KMS-11 (cell line): ENCODE results near the gene AFF3.

Experiments used
- H2AFZ ChIP-seq: fragments of 200-600 bp; sonication (generic); 2 replicates; pipeline ENCODE4 v1.6.1; 2016; ENCODE audit warnings: antibody characterized with exemption, mixed run types, low read depth
- H3K27ac ChIP-seq: fragments of 200-600 bp; sonication (generic); 2 replicates; pipeline ENCODE4 v1.6.1; 2016; ENCODE audit warnings: mild to moderate bottlenecking, mixed run types
- H3K27me3 ChIP-seq: fragments of 200-600 bp; sonication (generic); 2 replicates; pipeline ENCODE4 v1.6.1; 2017; ENCODE audit warnings: mild to moderate bottlenecking, low read depth, mixed run types, moderate library complexity; ENCODE audit not compliant: insufficient read depth
- H3K36me3 ChIP-seq: fragments of 200-600 bp; sonication (generic); 2 replicates; pipeline ENCODE4 v1.6.1; 2017; ENCODE audit warnings: mild to moderate bottlenecking, mixed run types; ENCODE audit not compliant: insufficient read depth
- H3K4me1 ChIP-seq: fragments of 200-600 bp; sonication (generic); 2 replicates; pipeline ENCODE4 v1.6.1; 2016; ENCODE audit warnings: mild to moderate bottlenecking, low read depth, mixed run types; ENCODE audit not compliant: poor library complexity, severe bottlenecking
- H3K4me2 ChIP-seq: fragments of 200-600 bp; sonication (generic); 2 replicates; pipeline ENCODE4 v1.7.0; 2016; ENCODE audit warnings: mild to moderate bottlenecking, mixed run types
- H3K4me3 ChIP-seq: fragments of 200-600 bp; sonication (generic); IDR thresholded peaks from 2 replicates; pipeline ENCODE4 v1.6.1; 2017; ENCODE audit warnings: low read depth, low read length, mixed read lengths; ENCODE audit not compliant: insufficient read depth
- H3K79me2 ChIP-seq: fragments of 200-600 bp; sonication (generic); 2 replicates; pipeline ENCODE4 v1.6.1; 2016; ENCODE audit warnings: low read depth, mixed run types; ENCODE audit not compliant: insufficient read depth
- H3K9ac ChIP-seq: fragments of 200-600 bp; sonication (generic); 2 replicates; pipeline ENCODE4 v1.6.1; 2016; ENCODE audit warnings: mild to moderate bottlenecking, mixed run types
- H4K20me1 ChIP-seq: fragments of 200-600 bp; sonication (generic); 2 replicates; pipeline ENCODE4 v1.6.1; 2016; ENCODE audit warnings: mild to moderate bottlenecking, mixed run types; ENCODE audit not compliant: insufficient read depth
- TF ChIP-seq, protein P1 (sequence below): fragments of 200-600 bp; sonication (generic); conservative IDR thresholded peaks from 2 replicates; pipeline ENCODE4 v1.6.1; 2017; ENCODE audit warnings: low read depth, mild to moderate bottlenecking, antibody characterized with exemption, low read length, moderate library complexity, mixed read lengths

The AFF3 gene

DNA sequence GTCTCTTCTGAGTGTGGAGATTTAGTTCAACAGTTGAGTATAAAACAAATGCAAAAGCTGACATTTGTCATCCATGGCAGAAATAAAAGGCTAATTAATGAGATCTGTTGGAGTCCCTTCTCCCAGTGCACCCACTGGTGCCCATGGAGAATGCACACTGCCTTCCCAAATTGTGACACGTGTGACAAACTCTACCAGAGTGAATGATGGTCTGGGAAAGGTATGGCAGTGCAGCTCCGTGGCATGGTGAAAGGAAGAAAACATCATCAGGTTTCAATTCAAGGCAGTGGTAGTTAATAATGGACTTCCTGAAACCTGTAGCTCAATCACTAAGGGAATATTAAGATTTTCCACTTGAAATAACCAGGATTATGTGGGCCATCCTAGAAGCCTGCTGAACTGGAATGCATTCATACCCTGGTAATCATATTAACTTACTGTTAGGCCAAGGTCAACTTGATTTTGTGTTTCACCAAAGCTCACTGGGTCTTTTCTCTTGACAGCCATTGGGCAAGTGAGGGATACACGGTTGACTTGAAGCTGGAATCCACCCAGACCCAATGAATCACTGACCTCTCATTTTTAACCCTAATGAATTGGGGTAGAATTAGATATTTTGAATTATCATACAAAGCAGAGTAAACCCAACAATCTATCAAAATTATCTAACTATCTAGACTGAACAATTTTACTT lies 167.6 kb downstream of the AFF3 start:
- TF ChIP-seq, protein P1, sequence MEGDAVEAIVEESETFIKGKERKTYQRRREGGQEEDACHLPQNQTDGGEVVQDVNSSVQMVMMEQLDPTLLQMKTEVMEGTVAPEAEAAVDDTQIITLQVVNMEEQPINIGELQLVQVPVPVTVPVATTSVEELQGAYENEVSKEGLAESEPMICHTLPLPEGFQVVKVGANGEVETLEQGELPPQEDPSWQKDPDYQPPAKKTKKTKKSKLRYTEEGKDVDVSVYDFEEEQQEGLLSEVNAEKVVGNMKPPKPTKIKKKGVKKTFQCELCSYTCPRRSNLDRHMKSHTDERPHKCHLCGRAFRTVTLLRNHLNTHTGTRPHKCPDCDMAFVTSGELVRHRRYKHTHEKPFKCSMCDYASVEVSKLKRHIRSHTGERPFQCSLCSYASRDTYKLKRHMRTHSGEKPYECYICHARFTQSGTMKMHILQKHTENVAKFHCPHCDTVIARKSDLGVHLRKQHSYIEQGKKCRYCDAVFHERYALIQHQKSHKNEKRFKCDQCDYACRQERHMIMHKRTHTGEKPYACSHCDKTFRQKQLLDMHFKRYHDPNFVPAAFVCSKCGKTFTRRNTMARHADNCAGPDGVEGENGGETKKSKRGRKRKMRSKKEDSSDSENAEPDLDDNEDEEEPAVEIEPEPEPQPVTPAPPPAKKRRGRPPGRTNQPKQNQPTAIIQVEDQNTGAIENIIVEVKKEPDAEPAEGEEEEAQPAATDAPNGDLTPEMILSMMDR = no peak
- no peaks in the 10 kb centered on the region for H3K79me2 ChIP-seq
- no peaks in the 10 kb centered on the region for H3K4me1 ChIP-seq
- no peak overlapping the region for H3K9ac ChIP-seq
- no peak overlapping the region for H3K4me2 ChIP-seq
- H3K4me3 ChIP-seq = no peak overlapping the region
- no peaks in the 10 kb centered on the region for H3K36me3 ChIP-seq
- H2AFZ ChIP-seq = no peak overlapping the region
- no peaks in the 10 kb centered on the region for H3K27me3 ChIP-seq
- no peak overlapping the region for H3K27ac ChIP-seq
- no peaks in the 10 kb centered on the region for H4K20me1 ChIP-seq

DNA sequence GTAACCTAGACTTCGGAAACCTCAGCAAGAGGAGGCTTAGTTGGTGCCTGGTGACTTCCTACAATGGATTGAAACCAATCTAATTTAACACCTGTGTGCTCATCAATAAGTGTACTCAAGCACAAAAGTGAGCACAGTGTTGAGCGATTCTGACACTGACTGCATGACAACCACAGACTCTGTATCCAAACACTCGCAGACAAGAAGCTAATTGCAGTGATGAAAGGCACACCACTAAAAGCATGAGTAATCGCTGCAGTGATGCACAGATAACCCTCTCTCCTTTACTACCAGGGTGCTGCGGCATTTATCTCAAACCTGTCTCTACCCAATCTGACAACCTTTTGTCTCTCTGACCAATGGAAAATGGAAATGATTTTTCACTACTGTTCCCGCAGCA lies 168.1 kb downstream of the AFF3 start:
- Histone ChIP-seq H3K27ac (no peak overlapping the region), H3K27me3 (no peaks in the 10 kb centered on the region), H4K20me1 (no peaks in the 10 kb centered on the region), H3K79me2 (no peaks in the 10 kb centered on the region), H3K4me3 (no peak overlapping the region), H2AFZ (no peak overlapping the region), H3K36me3 (no peaks in the 10 kb centered on the region), H3K9ac (no peak overlapping the region), H3K4me2 (no peak overlapping the region), H3K4me1 (no peaks in the 10 kb centered on the region)
- TF ChIP-seq, protein P1 = no peak

- Histone ChIP-seq H3K27ac (no peak overlapping the region), H3K79me2 (no peaks in the 10 kb centered on the region), H4K20me1 (no peaks in the 10 kb centered on the region), H3K4me1 (no peaks in the 10 kb centered on the region), H2AFZ (no peak overlapping the region), H3K27me3 (no peaks in the 10 kb centered on the region), H3K4me2 (no peak overlapping the region), H3K36me3 (no peaks in the 10 kb centered on the region), H3K9ac (no peak overlapping the region), H3K4me3 (no peak overlapping the region)
- TF ChIP-seq, protein P1 = no peak
Measured at GRCh38 chr2:99971326-99971900, 171.0 kb downstream of the AFF3 start.

DNA sequence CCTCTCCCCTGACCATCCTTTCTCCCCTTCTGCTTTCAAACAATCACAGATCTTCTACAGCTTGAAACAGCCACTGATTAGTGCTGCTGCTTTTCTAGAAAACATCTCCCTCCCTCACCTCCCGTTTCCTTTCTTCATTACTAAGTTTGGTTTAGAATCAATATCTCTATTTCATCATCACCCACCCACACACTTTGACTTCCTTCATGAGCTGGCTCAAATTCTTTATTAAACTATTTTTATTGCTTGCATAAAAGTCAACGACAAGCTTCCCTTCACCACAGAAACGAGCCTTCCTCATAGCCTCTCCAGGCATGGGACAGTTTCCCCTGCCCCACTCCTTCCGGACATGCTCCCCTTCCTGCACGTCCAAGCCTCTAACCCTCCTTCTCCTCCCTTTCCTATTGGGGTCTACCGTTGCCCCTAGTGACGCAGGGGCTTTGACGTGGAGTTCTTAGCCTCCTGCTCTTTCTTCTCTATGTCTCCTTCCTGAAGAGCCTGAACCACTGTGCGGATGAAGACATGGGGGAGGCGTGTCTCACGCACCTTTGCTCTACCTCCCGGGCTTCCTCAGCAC lies 172.0 kb downstream of the AFF3 start:
- H3K27me3 ChIP-seq = no peaks in the 10 kb centered on the region

More for the DNA sequence above, 172.0 kb downstream of the AFF3 start:
- Histone ChIP-seq H3K4me3 (no peak overlapping the region), H3K79me2 (no peaks in the 10 kb centered on the region), H3K27ac (no peak overlapping the region), H3K4me1 (no peaks in the 10 kb centered on the region), H3K4me2 (no peak overlapping the region), H4K20me1 (no peaks in the 10 kb centered on the region), H3K36me3 (no peaks in the 10 kb centered on the region), H2AFZ (no peak overlapping the region), H3K9ac (no peak overlapping the region)
- TF ChIP-seq, protein P1 = no peak
